Glutamatergic neuron (in vitro differentiated cells): Measurements from ENCODE around the gene NUDT4. TPM values are rescaled to one million over a fixed set of nuclear protein-coding genes. Genes with fewer than 3 reads are reported as not detected.
A peak's percentile ranks its signal among the peaks of the same experiment; 100 is the strongest.

Source experiments
- DNase-seq: peaks from one replicate; pipeline ENCODE4 v3.0.0; 2022
- H3K27ac Mint-ChIP-seq: one replicate; pipeline ENCODE4 v1.8.0; 2020; ENCODE audit warnings: mild to moderate bottlenecking, mixed read lengths, inconsistent platforms; ENCODE audit not compliant: unreplicated experiment
- H3K27me3 Mint-ChIP-seq: one replicate; pipeline ENCODE4 v1.8.0; 2020; ENCODE audit warnings: mild to moderate bottlenecking, moderate library complexity, mixed read lengths, inconsistent platforms; ENCODE audit not compliant: unreplicated experiment
- H3K36me3 Mint-ChIP-seq: one replicate; pipeline ENCODE4 v1.8.0; 2020; ENCODE audit warnings: mild to moderate bottlenecking, mixed read lengths, inconsistent platforms; ENCODE audit not compliant: unreplicated experiment
- H3K4me1 Mint-ChIP-seq: one replicate; pipeline ENCODE4 v1.8.0; 2020; ENCODE audit warnings: mild to moderate bottlenecking, low read depth, mixed read lengths, inconsistent platforms; ENCODE audit not compliant: unreplicated experiment
- H3K4me3 Mint-ChIP-seq: one replicate; pipeline ENCODE4 v1.8.0; 2020; ENCODE audit warnings: mild to moderate bottlenecking, mixed read lengths, inconsistent platforms; ENCODE audit not compliant: unreplicated experiment
- H3K9me3 Mint-ChIP-seq: one replicate; pipeline ENCODE4 v1.8.0; 2020; ENCODE audit warnings: mild to moderate bottlenecking, moderate library complexity, mixed read lengths, inconsistent platforms; ENCODE audit not compliant: unreplicated experiment
- CTCF ChIP-seq: fragments of 200-600 bp; sonication (generic); IDR thresholded peaks from one replicate; pipeline ENCODE4 v1.5.0; 2021; ENCODE audit not compliant: partially characterized antibody, unreplicated experiment
- total RNA-seq: library from RNA; stranded (reverse); fragmentation: NEBNext Ultra II Directional; extraction: Animal tissue kit (Norgen Biotek cat#: 25700); gene quantifications from one replicate; pipeline ENCODE4 v1.2.1, GENCODE V29; 2021; ENCODE audit not compliant: unreplicated experiment

The NUDT4 gene
- total RNA-seq, 1 donor from 2014 or later, result 29.5 TPM

GRCh38 chr12:93441617-93442410, 64.1 kb downstream of the NUDT4 start, which contains the start of gene UBE2N:
Gene UBE2N (minus strand): TSS chr12:93441947. CDS start chr12:93441884, 63 bp downstream.
- Mint-ChIP-seq H3K4me3 (peak within 1 kb of the TSS; percentile 95), H3K4me1 (peaks cover 17% of the 10 kb centered on the region), H3K9me3 (peaks cover 10% of the 10 kb centered on the region), H3K27ac (peak within 1 kb of the TSS; percentile 93), H3K27me3 (peaks cover 7% of the 10 kb centered on the region), H3K36me3 (no peaks in the 10 kb centered on the region)
- TF ChIP-seq CTCF, result no peak
- DNase-seq, result peak; percentile 99

- TF ChIP-seq CTCF, result no peak
- Mint-ChIP-seq H3K4me3 (peak overlapping the region; percentile 93), H3K27ac (peak overlapping the region; percentile 93), H3K27me3 (peaks cover 7% of the 10 kb centered on the region), H3K9me3 (peaks cover 11% of the 10 kb centered on the region), H3K4me1 (peaks cover 17% of the 10 kb centered on the region), H3K36me3 (no peaks in the 10 kb centered on the region)
- no peak for DNase-seq
Observed at GRCh38 chr12:93442411-93443340, 65.0 kb downstream of the NUDT4 start.

GRCh38 chr12:93443576-93443975, 65.9 kb downstream of the NUDT4 start:
- Mint-ChIP-seq H3K4me3 (no peak overlapping the region), H3K27ac (no peak overlapping the region), H3K4me1 (peaks cover 13% of the 10 kb centered on the region), H3K27me3 (peaks cover 7% of the 10 kb centered on the region), H3K9me3 (peaks cover 11% of the 10 kb centered on the region), H3K36me3 (no peaks in the 10 kb centered on the region)
- DNase-seq, result no peak
- no peak for TF ChIP-seq CTCF

GRCh38 chr12:93447555-93448290, 70.0 kb downstream of the NUDT4 start:
- peaks cover 6% of the 10 kb centered on the region for H3K9me3 Mint-ChIP-seq

More at GRCh38 chr12:93447555-93448290, 70.0 kb downstream of the NUDT4 start:
- Mint-ChIP-seq H3K4me1 (peaks cover 4% of the 10 kb centered on the region), H3K4me3 (no peak overlapping the region), H3K27me3 (no peaks in the 10 kb centered on the region), H3K27ac (no peak overlapping the region), H3K36me3 (no peaks in the 10 kb centered on the region)
- DNase-seq, result no peak
- TF ChIP-seq CTCF, result no peak
